ENCODE results near the gene WNT3A.

WNT3A gene

GRCh38 chr1:228020686-228021354, 14.0 kb downstream of the WNT3A start:
- H3K4me3 ChIP-seq (ENCODE audit: insufficient read depth, low read depth, low read length), result no peak overlapping the region
- peaks cover 6% of the 10 kb centered on the region for H3K4me1 ChIP-seq (ENCODE audit: control insufficient read depth, insufficient read depth, low read length)
- H3K27me3 ChIP-seq (ENCODE audit: control insufficient read depth, insufficient read depth, low read length, poor library complexity, severe bottlenecking), result no peaks in the 10 kb centered on the region
- H3K27ac ChIP-seq (ENCODE audit: insufficient read depth, low read depth, low read length, poor library complexity, severe bottlenecking), result no peak overlapping the region
- H3K36me3 ChIP-seq (ENCODE audit: control insufficient read depth, insufficient read depth, low read length), result no peaks in the 10 kb centered on the region
- no peaks in the 10 kb centered on the region for H3K9me3 ChIP-seq (ENCODE audit: control insufficient read depth, low read length)
- 90 to 95% methylated on average over 18 of the region's 18 CpGs for WGBS, 2 experiments

GRCh38 chr1:228021355-228022030, 14.7 kb downstream of the WNT3A start:
- Histone ChIP-seq H3K4me1 (ENCODE audit: control insufficient read depth, insufficient read depth, low read length) (peaks cover 6% of the 10 kb centered on the region), H3K36me3 (ENCODE audit: control insufficient read depth, insufficient read depth, low read length) (no peaks in the 10 kb centered on the region), H3K27ac (ENCODE audit: insufficient read depth, low read depth, low read length, poor library complexity, severe bottlenecking) (no peak overlapping the region), H3K4me3 (ENCODE audit: insufficient read depth, low read depth, low read length) (no peak overlapping the region), H3K9me3 (ENCODE audit: control insufficient read depth, low read length) (no peaks in the 10 kb centered on the region), H3K27me3 (ENCODE audit: control insufficient read depth, insufficient read depth, low read length, poor library complexity, severe bottlenecking) (no peaks in the 10 kb centered on the region)
- 82 to 85% methylated on average over 21 of the region's 21 CpGs for WGBS, 2 experiments

- peaks cover 4% of the 10 kb centered on the region for H3K4me1 ChIP-seq (ENCODE audit: control insufficient read depth, insufficient read depth, low read length)
- no peak overlapping the region for H3K4me3 ChIP-seq (ENCODE audit: insufficient read depth, low read depth, low read length)
- H3K9me3 ChIP-seq (ENCODE audit: control insufficient read depth, low read length), result no peaks in the 10 kb centered on the region
- no peak overlapping the region for H3K27ac ChIP-seq (ENCODE audit: insufficient read depth, low read depth, low read length, poor library complexity, severe bottlenecking)
- WGBS, 2 experiments, result 92 to 93% methylated on average over 28 of the region's 28 CpGs
- H3K27me3 ChIP-seq (ENCODE audit: control insufficient read depth, insufficient read depth, low read length, poor library complexity, severe bottlenecking), result peaks cover 5% of the 10 kb centered on the region
- no peaks in the 10 kb centered on the region for H3K36me3 ChIP-seq (ENCODE audit: control insufficient read depth, insufficient read depth, low read length)
Observed at GRCh38 chr1:228022571-228023293, 15.9 kb downstream of the WNT3A start.

GRCh38 chr1:228023294-228023639, 16.5 kb downstream of the WNT3A start:
- Histone ChIP-seq H3K4me3 (ENCODE audit: insufficient read depth, low read depth, low read length) (no peak overlapping the region), H3K4me1 (ENCODE audit: control insufficient read depth, insufficient read depth, low read length) (no peaks in the 10 kb centered on the region), H3K27ac (ENCODE audit: insufficient read depth, low read depth, low read length, poor library complexity, severe bottlenecking) (no peak overlapping the region), H3K36me3 (ENCODE audit: control insufficient read depth, insufficient read depth, low read length) (no peaks in the 10 kb centered on the region), H3K27me3 (ENCODE audit: control insufficient read depth, insufficient read depth, low read length, poor library complexity, severe bottlenecking) (peaks cover 5% of the 10 kb centered on the region), H3K9me3 (ENCODE audit: control insufficient read depth, low read length) (no peaks in the 10 kb centered on the region)
- 89 to 92% methylated on average over 3 of the region's 3 CpGs for WGBS, 2 experiments

- Histone ChIP-seq H3K4me3 (ENCODE audit: insufficient read depth, low read depth, low read length) (no peak overlapping the region), H3K4me1 (ENCODE audit: control insufficient read depth, insufficient read depth, low read length) (no peaks in the 10 kb centered on the region), H3K27me3 (ENCODE audit: control insufficient read depth, insufficient read depth, low read length, poor library complexity, severe bottlenecking) (peaks cover 13% of the 10 kb centered on the region), H3K27ac (ENCODE audit: insufficient read depth, low read depth, low read length, poor library complexity, severe bottlenecking) (no peak overlapping the region), H3K9me3 (ENCODE audit: control insufficient read depth, low read length) (no peaks in the 10 kb centered on the region), H3K36me3 (ENCODE audit: control insufficient read depth, insufficient read depth, low read length) (no peaks in the 10 kb centered on the region)
- 91% methylated on average over 10 of the region's 10 CpGs for WGBS, 2 experiments
Observed at GRCh38 chr1:228029281-228029680, 22.5 kb downstream of the WNT3A start.

- Histone ChIP-seq H3K4me3 (ENCODE audit: insufficient read depth, low read depth, low read length) (no peak overlapping the region), H3K9me3 (ENCODE audit: control insufficient read depth, low read length) (no peaks in the 10 kb centered on the region), H3K27me3 (ENCODE audit: control insufficient read depth, insufficient read depth, low read length, poor library complexity, severe bottlenecking) (peaks cover 20% of the 10 kb centered on the region), H3K36me3 (ENCODE audit: control insufficient read depth, insufficient read depth, low read length) (no peaks in the 10 kb centered on the region), H3K27ac (ENCODE audit: insufficient read depth, low read depth, low read length, poor library complexity, severe bottlenecking) (no peak overlapping the region), H3K4me1 (ENCODE audit: control insufficient read depth, insufficient read depth, low read length) (peaks cover 9% of the 10 kb centered on the region)
- WGBS, 2 experiments, result 93% methylated on average over 12 of the region's 12 CpGs
Observed at GRCh38 chr1:228030451-228031201, 23.8 kb downstream of the WNT3A start.

- no peaks in the 10 kb centered on the region for H3K9me3 ChIP-seq (ENCODE audit: control insufficient read depth, low read length)
- no peaks in the 10 kb centered on the region for H3K36me3 ChIP-seq (ENCODE audit: control insufficient read depth, insufficient read depth, low read length)
- 92 to 93% methylated on average over 9 of the region's 9 CpGs for WGBS, 2 experiments
- no peak overlapping the region for H3K4me3 ChIP-seq (ENCODE audit: insufficient read depth, low read depth, low read length)
- no peak overlapping the region for H3K27ac ChIP-seq (ENCODE audit: insufficient read depth, low read depth, low read length, poor library complexity, severe bottlenecking)
- peaks cover 17% of the 10 kb centered on the region for H3K4me1 ChIP-seq (ENCODE audit: control insufficient read depth, insufficient read depth, low read length)
- peaks cover 20% of the 10 kb centered on the region for H3K27me3 ChIP-seq (ENCODE audit: control insufficient read depth, insufficient read depth, low read length, poor library complexity, severe bottlenecking)
Observed at GRCh38 chr1:228031276-228031995, 24.6 kb downstream of the WNT3A start.

GRCh38 chr1:228032041-228032440, 25.2 kb downstream of the WNT3A start:
- H3K4me3 ChIP-seq (ENCODE audit: insufficient read depth, low read depth, low read length), result no peak overlapping the region
- no peaks in the 10 kb centered on the region for H3K36me3 ChIP-seq (ENCODE audit: control insufficient read depth, insufficient read depth, low read length)
- peaks cover 16% of the 10 kb centered on the region for H3K27me3 ChIP-seq (ENCODE audit: control insufficient read depth, insufficient read depth, low read length, poor library complexity, severe bottlenecking)
- H3K27ac ChIP-seq (ENCODE audit: insufficient read depth, low read depth, low read length, poor library complexity, severe bottlenecking), result no peak overlapping the region
- WGBS, 2 experiments, result 90 to 91% methylated on average over 5 of the region's 5 CpGs
- H3K9me3 ChIP-seq (ENCODE audit: control insufficient read depth, low read length), result no peaks in the 10 kb centered on the region
- peaks cover 23% of the 10 kb centered on the region for H3K4me1 ChIP-seq (ENCODE audit: control insufficient read depth, insufficient read depth, low read length)

- Histone ChIP-seq H3K9me3 (ENCODE audit: control insufficient read depth, low read length) (no peaks in the 10 kb centered on the region), H3K36me3 (ENCODE audit: control insufficient read depth, insufficient read depth, low read length) (no peaks in the 10 kb centered on the region), H3K27ac (ENCODE audit: insufficient read depth, low read depth, low read length, poor library complexity, severe bottlenecking) (no peak overlapping the region), H3K4me3 (ENCODE audit: insufficient read depth, low read depth, low read length) (no peak overlapping the region), H3K27me3 (ENCODE audit: control insufficient read depth, insufficient read depth, low read length, poor library complexity, severe bottlenecking) (peaks cover 24% of the 10 kb centered on the region), H3K4me1 (ENCODE audit: control insufficient read depth, insufficient read depth, low read length) (peaks cover 31% of the 10 kb centered on the region)
- WGBS, 2 experiments, result 91 to 96% methylated on average over 1 to 2 of the region's 2 CpGs
Observed at GRCh38 chr1:228033376-228033775, 26.6 kb downstream of the WNT3A start.
